AG10803 (cell line): ENCODE results near the gene ACAD10.
"Not testable (repeated sequence)": the region's sequence is repeated elsewhere in the genome, so short reads cannot be mapped to it uniquely, and the experiment has no call there.

Experiments
- DNase-seq: peaks from one replicate; pipeline ENCODE4 v3.0.0; 2010; ENCODE audit warnings: low read depth
- H3K4me3 ChIP-seq: 2 replicates; pipeline ENCODE4 v1.5.1; 2011; ENCODE audit warnings: mild to moderate bottlenecking, low read length, control low read depth
- CTCF ChIP-seq: conservative IDR thresholded peaks from 2 replicates; pipeline ENCODE4 v1.5.1; 2011; ENCODE audit warnings: mild to moderate bottlenecking, low read length, control low read depth, inconsistent platforms

ACAD10 gene

GRCh38 chr12:111759271-111759670, 73.4 kb downstream of the ACAD10 start:
- no peak for DNase-seq
- TF ChIP-seq CTCF: no peak
- H3K4me3 ChIP-seq: no peak overlapping the region

- no peak for DNase-seq
- H3K4me3 ChIP-seq: no peak overlapping the region
- TF ChIP-seq CTCF: no peak
Measured at GRCh38 chr12:111759991-111760390, 74.1 kb downstream of the ACAD10 start.

- DNase-seq: no peak
- TF ChIP-seq CTCF: no peak
- no peak overlapping the region for H3K4me3 ChIP-seq
Measured at GRCh38 chr12:111761099-111761498, 75.2 kb downstream of the ACAD10 start.

GRCh38 chr12:111761706-111762105, 75.9 kb downstream of the ACAD10 start:
- no peak for DNase-seq
- no peak for TF ChIP-seq CTCF

GRCh38 chr12:111763552-111763951, 77.7 kb downstream of the ACAD10 start:
- H3K4me3 ChIP-seq, DNase-seq: not testable (repeated sequence)

More at GRCh38 chr12:111761706-111762105, 75.9 kb downstream of the ACAD10 start:
- H3K4me3 ChIP-seq: no peak overlapping the region

- DNase-seq: no peak
- H3K4me3 ChIP-seq: no peak overlapping the region
- no peak for TF ChIP-seq CTCF
Measured at GRCh38 chr12:111764120-111764821, 78.4 kb downstream of the ACAD10 start.

- TF ChIP-seq CTCF: no peak
- DNase-seq: peak; percentile 40
- peak within 1 kb of the TSS; percentile 68 for H3K4me3 ChIP-seq
Measured at GRCh38 chr12:111766608-111767361, 80.9 kb downstream of the ACAD10 start, which contains the start of gene ALDH2. ALDH2 (plus strand) TSS chr12:111766933; CDS start chr12:111766983, 50 bp downstream.
